Measurements from ENCODE around the gene MRPS30. TPM values are rescaled to one million over a fixed set of nuclear protein-coding genes. Genes with fewer than 3 reads are reported as not detected.

MRPS30 gene
- polyA plus RNA-seq, 1 donor (not counting 4 experiments of a cell fraction or from before 2014, with no cell fraction given), result 62.1 TPM

DNA sequence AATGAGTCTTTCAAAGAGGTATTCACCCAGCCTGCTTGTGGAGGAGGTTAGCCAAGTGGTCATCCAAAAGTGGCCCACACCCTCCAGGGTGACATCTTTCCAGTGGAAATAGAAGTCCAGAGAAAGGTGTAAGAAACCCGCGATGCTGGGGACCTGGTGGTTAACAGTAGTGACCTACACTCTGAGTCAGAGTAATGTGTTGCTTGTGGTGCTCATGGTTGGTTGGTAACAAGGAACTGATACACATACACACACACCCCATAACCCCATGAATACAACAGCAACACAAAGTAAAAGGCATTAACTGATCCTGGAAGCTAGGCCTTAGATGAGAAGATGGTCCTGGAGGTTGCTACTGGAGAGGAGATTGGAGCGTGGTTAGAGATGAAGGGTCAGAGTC lies 26.9 kb downstream of the MRPS30 start:
- no peak overlapping the region for H2AFZ ChIP-seq (ENCODE audit: control insufficient read depth, low read length)
- FAIRE-seq (no peak), DNase-seq (ENCODE audit: low read depth, low spot score) (no peak)
- dilution Hi-C loops (cut with MboI; ENCODE audit: extremely low pct_ligation_motif_present, low sequenced_read_pairs), result no loop called here
- no peak overlapping the region for H3K27ac ChIP-seq (ENCODE audit: control insufficient read depth, insufficient read depth, low read length)
- no peak overlapping the region for H3K4me2 ChIP-seq (ENCODE audit: control insufficient read depth, extremely low read depth, insufficient read depth, low read depth, low read length)
- no peaks in the 10 kb centered on the region for H3K36me3 ChIP-seq (ENCODE audit: control insufficient read depth in 2 of 2, extremely low read depth in 1 of 2, insufficient read depth in 2 of 2, low read length in 2 of 2)
- H3K27me3 ChIP-seq (ENCODE audit: control insufficient read depth, extremely low read depth, insufficient read depth, low read length), result no peaks in the 10 kb centered on the region
- no peaks in the 10 kb centered on the region for H3K4me1 ChIP-seq (ENCODE audit: control insufficient read depth, extremely low read depth, insufficient read depth, low read length)
- H3K9me1 ChIP-seq (ENCODE audit: control insufficient read depth, extremely low read depth, insufficient read depth, low read length), result no peaks in the 10 kb centered on the region
- no peaks in the 10 kb centered on the region for H3K79me2 ChIP-seq (ENCODE audit: control insufficient read depth, insufficient read depth, low read length)
- no peaks in the 10 kb centered on the region for H4K20me1 ChIP-seq (ENCODE audit: control insufficient read depth, extremely low read depth, insufficient read depth, low read length)
- TF ChIP-seq EZH2 (IDR thresholded peaks at IDR 0.05; ENCODE audit: low read length), result no peak
- TF ChIP-seq, protein P1, sequence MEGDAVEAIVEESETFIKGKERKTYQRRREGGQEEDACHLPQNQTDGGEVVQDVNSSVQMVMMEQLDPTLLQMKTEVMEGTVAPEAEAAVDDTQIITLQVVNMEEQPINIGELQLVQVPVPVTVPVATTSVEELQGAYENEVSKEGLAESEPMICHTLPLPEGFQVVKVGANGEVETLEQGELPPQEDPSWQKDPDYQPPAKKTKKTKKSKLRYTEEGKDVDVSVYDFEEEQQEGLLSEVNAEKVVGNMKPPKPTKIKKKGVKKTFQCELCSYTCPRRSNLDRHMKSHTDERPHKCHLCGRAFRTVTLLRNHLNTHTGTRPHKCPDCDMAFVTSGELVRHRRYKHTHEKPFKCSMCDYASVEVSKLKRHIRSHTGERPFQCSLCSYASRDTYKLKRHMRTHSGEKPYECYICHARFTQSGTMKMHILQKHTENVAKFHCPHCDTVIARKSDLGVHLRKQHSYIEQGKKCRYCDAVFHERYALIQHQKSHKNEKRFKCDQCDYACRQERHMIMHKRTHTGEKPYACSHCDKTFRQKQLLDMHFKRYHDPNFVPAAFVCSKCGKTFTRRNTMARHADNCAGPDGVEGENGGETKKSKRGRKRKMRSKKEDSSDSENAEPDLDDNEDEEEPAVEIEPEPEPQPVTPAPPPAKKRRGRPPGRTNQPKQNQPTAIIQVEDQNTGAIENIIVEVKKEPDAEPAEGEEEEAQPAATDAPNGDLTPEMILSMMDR (optimal IDR thresholded peaks at IDR 0.05 in 1 of 3, IDR thresholded peaks at IDR 0.05 in 1 of 3, conservative IDR thresholded peaks at IDR 0.05 in 1 of 3; ENCODE audit: extremely low read depth in 1 of 3, insufficient read depth in 2 of 3, low read length in 3 of 3), result no peak
- no peak overlapping the region for H3K4me3 ChIP-seq (ENCODE audit: control insufficient read depth in 2 of 3, extremely low read depth in 1 of 3, insufficient read depth in 2 of 3, low read depth in 1 of 3, low read length in 3 of 3)
- H3K9ac ChIP-seq (ENCODE audit: control insufficient read depth, extremely low read depth, insufficient read depth, low read length), result no peak overlapping the region
- H3K9me3 ChIP-seq (ENCODE audit: control insufficient read depth, low read depth, low read length), result peaks cover 2% of the 10 kb centered on the region

DNA sequence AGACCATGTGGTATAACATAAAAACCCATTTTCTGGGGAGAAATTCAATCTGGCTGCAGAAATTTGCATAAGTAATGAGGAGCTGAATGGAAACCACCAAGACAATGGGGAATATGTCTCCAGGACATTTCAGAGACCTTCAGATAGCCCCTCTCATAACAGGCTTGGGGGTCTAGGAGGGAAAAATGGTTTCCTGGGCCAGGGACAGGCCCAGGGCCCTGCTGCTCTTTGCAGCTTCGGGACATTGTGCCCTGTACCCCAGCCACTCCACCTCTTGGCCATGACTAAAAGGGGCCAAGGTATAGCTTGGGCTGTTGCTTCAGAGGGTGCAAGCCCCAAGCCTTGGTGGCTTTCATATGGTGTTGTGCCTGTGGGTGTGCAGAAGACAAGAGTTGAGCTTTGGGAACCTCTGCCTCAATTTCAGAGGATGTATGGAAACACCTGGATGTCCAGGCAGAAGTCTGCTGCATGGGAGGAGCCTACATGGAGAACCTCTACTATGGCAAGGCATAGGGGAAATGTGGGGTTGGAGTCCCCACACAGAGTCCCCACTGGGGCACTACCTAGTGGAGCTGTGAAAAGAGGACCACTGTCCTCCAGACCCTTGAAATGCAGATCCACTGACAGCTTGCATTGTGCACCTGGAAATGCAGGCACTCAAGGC lies 30.4 kb downstream of the MRPS30 start:
- Histone ChIP-seq H3K4me1 (ENCODE audit: control insufficient read depth, extremely low read depth, insufficient read depth, low read length) (no peaks in the 10 kb centered on the region), H3K9ac (ENCODE audit: control insufficient read depth, extremely low read depth, insufficient read depth, low read length) (no peak overlapping the region), H3K9me3 (ENCODE audit: control insufficient read depth, low read depth, low read length) (peaks cover 2% of the 10 kb centered on the region), H3K9me1 (ENCODE audit: control insufficient read depth, extremely low read depth, insufficient read depth, low read length) (no peaks in the 10 kb centered on the region), H2AFZ (ENCODE audit: control insufficient read depth, low read length) (no peak overlapping the region), H3K36me3 (ENCODE audit: control insufficient read depth in 2 of 2, extremely low read depth in 1 of 2, insufficient read depth in 2 of 2, low read length in 2 of 2) (no peaks in the 10 kb centered on the region), H3K27me3 (ENCODE audit: control insufficient read depth, extremely low read depth, insufficient read depth, low read length) (no peaks in the 10 kb centered on the region), H3K27ac (ENCODE audit: control insufficient read depth, insufficient read depth, low read length) (no peak overlapping the region), H3K4me2 (ENCODE audit: control insufficient read depth, extremely low read depth, insufficient read depth, low read depth, low read length) (no peak overlapping the region), H3K79me2 (ENCODE audit: control insufficient read depth, insufficient read depth, low read length) (no peaks in the 10 kb centered on the region), H3K4me3 (ENCODE audit: control insufficient read depth in 2 of 3, extremely low read depth in 1 of 3, insufficient read depth in 2 of 3, low read depth in 1 of 3, low read length in 3 of 3) (no peak overlapping the region), H4K20me1 (ENCODE audit: control insufficient read depth, extremely low read depth, insufficient read depth, low read length) (no peaks in the 10 kb centered on the region)
- TF ChIP-seq EZH2 (IDR thresholded peaks at IDR 0.05; ENCODE audit: low read length), result no peak
- TF ChIP-seq, protein P1 (optimal IDR thresholded peaks at IDR 0.05 in 1 of 3, IDR thresholded peaks at IDR 0.05 in 1 of 3, conservative IDR thresholded peaks at IDR 0.05 in 1 of 3; ENCODE audit: extremely low read depth in 1 of 3, insufficient read depth in 2 of 3, low read length in 3 of 3), result no peak
- dilution Hi-C loops (cut with MboI; ENCODE audit: extremely low pct_ligation_motif_present, low sequenced_read_pairs), result no loop called here
- DNase-seq (ENCODE audit: low read depth, low spot score), result no peak
- FAIRE-seq, result no peak

All from keratinocyte (primary cell).